Measurements from ENCODE around the gene REG1A.

REG1A gene, protein sequence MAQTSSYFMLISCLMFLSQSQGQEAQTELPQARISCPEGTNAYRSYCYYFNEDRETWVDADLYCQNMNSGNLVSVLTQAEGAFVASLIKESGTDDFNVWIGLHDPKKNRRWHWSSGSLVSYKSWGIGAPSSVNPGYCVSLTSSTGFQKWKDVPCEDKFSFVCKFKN

DNA sequence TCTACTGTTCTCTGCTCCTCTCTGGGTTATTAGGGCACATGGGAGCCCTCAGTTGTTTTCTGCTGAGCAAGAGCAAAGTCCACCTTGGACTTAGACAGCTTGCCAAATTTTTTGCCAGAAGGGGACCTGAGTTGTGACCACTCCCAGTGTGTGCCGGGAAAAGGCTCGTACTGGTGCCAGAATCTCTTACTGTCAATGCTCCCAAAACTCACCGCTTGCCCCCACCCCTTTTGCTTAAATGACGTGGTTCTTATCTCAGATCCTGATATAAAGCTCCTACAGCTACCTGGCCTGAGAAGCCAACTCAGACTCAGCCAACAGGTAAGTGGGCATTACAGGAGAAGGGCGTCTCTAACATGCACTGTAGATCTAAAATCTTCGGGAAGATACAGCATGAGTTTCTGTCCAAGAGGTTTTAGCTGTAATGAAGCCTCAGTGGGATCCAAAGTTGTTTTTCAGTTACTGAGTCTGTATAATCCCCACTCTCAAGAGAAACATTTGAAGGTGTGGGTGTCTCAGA, at the start of gene REG1A:
Gene REG1A, plus strand, starts transcription at position 295 of the 520 bp plus-strand sequence. CDS start 374 bp downstream, outside the sequence.
- no peak for DNase-seq (ENCODE audit: low read depth in 2 of 2)

DNA sequence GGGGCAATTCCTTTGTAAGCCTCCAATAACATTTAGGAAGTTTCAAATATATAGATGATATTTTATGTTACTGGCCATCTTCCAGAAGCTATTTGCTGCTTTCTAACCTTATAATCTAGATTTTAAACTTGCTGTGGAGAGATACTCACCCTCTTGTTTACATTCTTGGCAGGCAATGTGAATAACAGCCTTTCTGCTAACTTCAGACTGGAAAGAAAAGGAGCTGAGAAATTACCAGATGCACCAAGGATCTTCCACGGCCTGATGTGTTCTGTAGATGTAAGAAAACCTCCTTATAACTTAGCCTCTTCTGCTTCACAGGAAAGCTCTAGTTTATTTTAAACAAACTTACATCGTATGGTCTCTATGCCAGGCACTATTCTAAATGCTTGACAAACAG, 49.2 kb upstream of the REG1A start:
- no peak for DNase-seq (ENCODE audit: low read depth in 2 of 2)

DNA sequence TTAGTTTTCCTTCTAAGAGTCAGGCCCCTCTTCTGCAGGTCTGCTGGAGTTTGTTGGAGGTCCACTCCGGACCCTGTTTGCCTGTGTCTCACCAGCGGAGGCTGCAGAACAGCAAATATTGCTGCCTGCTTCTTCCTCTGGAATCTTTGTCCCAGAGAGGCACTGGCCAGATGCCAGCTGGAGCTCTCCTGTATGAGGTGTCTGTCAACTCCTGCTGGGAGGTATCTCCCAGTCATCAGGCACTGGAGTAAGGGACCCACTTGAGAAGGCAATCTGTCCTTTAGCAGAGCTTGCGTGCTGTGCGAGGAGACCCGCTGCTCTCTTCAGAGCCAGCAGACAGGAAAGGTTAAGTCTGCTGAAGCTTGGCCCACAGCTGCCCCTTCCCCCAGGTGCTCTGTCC, 37.3 kb upstream of the REG1A start:
- no peak for DNase-seq (ENCODE audit: low read depth in 2 of 2)

DNA sequence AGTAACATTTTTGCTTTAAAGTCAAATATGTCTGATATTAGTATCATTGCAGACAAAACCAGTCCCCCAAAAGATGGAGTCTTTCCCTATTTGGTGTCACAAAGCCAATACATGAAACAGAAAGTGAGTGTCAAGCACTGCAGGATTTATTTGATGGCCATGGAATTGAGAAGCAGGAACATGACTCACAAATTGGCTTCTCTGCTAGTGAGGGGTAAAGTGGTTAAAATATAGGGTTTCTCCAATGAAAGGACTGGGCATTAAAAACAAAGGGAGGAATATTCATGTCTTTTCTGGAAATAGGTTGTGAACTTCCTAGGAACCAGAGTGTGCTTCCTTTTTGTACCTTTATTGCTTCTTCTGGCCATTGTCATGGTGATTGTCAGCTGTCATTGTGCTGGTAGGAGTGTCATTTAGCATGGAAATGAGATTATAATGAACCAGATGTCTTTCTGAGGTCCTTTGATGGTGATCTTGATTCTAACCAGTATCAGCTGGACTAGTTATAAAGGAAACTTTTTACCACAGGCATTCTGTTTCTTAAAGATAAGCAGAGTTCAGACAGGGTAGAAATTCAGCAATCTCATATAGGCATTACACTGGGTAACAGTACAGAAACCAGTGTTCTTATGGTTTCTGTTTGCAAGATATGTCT, 36.6 kb upstream of the REG1A start:
- DNase-seq (ENCODE audit: low read depth in 2 of 2) = no peak

DNA sequence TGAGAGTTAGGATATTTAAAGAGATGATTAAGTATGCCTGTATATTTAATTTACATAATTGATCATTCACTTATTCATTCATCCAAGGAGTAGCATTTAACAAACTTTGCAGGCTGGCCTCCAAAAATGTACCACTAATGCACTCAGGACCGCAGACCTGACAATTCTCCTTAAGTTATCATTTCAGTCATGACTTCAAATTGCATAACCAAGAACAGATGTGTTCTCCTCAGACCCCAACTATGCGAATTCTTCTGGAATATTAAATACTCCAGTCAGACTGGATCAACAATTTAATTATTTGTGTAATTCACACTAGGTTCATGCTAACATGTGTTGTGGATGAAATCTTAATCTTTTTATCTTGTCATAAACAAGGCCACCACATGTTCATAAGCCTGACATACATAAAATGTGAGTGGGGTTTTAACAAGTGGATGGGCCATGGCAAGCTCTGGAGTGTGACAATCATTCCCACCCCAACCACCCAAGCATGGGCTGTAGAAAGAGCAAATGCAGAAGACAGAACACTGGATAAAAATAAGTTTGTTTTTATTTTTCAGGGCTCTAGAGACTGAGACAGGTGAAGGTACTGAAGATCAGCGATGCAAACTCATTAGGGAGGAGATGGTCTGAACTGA, 35.7 kb upstream of the REG1A start:
- DNase-seq (ENCODE audit: low read depth in 2 of 2) = no peak

DNA sequence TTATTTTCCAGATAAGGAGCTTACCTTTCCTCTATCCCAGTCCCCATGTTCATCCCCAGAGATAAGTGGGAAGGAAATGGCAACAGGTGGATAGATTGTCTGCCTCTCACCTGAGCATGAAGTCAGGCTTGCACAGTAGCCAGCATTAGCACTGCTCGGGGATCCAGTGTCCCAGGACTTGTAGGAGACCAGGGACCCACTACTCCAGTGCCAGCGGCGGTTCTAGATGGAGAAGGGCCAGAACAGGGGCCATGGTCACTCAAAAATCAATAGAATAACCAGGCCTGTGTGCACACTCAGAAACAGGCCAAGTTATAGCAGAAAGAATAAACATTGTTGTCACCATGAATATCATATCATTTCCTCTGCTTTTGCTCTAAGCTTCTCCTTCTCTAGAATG, 34.9 kb upstream of the REG1A start:
- DNase-seq (ENCODE audit: low read depth in 2 of 2) = no peak

DNA sequence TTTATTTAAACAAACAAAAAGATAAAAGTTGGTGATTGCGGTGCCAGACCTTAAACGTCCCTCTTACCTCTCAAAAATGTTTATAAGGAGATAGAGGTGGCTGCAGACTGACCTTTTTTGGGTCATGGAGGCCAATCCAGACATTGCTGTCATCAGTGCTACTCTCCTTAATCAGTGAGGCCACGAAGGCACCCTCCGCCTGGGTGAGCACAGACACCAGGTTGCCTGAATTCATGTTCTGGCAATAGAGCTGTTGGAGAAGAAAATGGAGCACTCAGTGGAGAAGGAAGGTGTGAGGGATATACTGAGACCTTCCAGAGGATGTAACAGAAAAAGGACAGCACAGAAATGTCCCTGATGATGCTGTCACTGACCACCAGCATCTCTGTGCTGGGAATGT, 34.0 kb upstream of the REG1A start:
- DNase-seq (ENCODE audit: low read depth in 2 of 2) = no peak

DNA sequence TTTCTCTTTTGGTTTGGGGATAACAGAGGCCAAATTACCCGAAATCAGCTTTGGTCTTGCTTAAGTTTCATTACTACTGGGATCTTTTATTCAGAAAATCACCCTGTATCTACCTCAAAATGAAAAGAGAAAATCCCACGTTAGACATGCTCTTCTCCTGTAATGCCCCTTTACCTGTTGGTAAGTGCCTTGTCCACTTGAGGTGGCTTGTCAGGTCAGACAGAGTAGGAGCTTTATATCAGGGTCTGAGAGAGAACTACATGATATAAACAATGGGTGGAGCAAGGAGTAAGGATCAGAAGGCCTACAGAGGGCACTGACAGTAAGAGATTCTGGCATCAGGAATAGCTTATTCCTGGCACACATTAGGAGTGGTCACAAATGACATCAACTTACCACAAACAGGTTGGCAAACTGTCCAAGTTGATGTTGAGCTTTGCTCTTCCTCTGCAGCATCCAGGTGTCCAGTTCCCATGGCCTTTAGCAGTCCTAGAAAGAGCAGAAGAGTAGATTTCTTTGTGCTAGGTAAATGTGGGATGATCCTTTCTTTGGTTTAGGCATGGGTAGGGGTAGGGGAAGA, 32.4 kb upstream of the REG1A start, which contains the start of gene REG1B:
Gene REG1B, minus strand, starts transcription at position 209 of the 580 bp plus-strand sequence. CDS start 381 bp downstream, outside the sequence.
- no peak for DNase-seq (ENCODE audit: low read depth in 2 of 2)

DNA sequence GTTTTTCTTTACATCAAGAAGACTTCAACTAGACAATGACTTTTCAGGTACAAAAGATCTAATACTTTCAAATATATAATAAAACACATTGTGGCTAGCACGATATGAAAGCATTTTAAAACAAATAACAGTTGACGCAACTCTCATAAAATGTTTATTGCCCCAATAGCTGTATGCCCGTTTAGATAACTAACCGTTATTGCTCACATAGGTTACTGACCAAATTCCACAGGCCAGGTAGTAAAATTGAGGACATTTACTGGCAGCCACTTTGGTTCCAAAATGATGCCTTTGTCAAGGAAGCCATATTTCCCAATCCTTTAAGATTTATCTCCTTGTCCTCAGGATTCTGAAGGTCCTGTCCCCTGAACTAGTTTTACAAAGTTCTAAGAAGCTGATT, 29.6 kb upstream of the REG1A start:
- DNase-seq (ENCODE audit: low read depth in 2 of 2) = no peak

DNA sequence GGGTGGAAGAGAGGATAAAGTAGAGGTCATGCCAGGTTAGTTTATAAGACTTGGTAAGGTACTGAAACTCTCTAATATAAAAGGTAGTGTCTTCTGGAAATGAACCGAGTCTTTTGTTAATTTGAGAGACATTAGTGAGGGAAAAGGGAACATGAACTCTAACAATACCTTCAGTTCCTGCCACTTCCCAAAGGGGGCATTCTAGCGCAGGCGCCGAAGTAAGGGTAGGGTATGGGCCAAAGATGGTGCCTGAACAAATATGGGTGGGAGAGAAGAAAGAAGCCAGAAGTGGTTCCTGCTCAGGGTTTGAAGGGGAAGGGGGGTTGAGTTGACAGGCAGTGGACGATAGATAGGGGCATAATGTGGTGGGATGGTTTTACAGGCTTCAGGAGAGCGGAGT, 22.4 kb upstream of the REG1A start:
- no peak for DNase-seq (ENCODE audit: low read depth in 2 of 2)

DNA sequence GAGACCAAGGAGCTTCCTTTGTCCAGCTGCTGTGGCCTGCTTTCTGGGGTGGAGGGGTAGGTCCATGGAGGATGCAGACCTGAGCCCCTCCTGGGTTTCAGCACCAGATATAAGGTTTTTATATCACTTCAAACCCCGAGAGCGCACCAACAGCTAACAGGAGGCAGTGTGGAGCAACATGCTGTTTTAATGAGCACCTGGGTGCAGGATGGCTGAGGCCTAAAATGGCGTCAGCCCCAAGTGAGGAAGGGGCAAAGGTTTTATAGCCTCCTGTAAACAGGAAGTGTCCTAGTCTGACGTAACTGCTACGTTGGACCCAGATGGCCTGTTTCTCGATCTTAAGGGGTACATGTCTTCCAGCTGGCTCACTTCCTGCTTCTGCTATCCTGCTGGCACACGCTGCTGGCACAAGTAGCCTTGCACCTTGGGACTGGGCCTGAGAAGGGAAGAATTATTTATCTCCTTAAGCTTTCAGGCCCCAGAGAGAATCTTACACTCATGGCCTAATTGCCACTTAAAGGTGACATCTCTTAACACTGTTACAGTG, 21.1 kb upstream of the REG1A start:
- no peak for DNase-seq (ENCODE audit: low read depth in 2 of 2)

DNA sequence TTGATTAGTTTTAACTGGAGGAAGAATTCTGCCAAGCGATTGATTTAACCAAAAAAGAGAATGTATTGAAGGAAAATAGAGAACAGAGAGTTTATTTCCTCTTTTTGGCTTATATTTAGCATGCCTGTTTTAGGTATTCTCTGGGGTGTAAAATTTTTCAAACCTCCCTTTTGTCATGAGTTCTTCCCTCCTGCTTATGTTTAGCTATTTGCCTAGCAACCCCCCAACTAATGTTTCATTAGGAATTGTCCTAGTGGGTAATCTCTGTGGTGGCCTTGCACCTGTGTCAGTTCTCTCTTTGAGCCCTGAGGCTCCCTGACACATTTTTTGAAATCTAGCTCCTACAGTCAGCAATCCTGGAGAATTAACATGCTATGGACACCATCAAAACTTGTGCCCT, 20.0 kb upstream of the REG1A start:
- no peak for DNase-seq (ENCODE audit: low read depth in 2 of 2)

DNA sequence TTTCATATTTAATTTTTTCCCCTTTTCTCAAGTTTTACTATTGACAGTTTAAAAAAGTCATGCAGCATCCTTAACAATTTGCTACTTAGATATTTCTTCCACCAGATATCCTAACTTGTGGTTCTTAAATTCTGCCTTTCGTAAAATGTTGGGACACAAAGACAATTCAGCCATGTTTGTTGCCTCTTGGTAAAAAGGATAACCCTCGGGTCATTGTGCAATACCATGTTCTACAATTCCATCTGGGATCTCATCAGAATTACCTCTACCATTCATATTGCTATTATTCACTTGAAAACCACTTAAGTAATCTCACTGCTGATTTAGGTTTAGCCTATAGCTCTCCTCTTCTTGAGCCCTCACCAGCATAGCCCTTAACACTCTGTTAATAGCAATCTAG, 19.3 kb upstream of the REG1A start:
- no peak for DNase-seq (ENCODE audit: low read depth in 2 of 2)

DNA sequence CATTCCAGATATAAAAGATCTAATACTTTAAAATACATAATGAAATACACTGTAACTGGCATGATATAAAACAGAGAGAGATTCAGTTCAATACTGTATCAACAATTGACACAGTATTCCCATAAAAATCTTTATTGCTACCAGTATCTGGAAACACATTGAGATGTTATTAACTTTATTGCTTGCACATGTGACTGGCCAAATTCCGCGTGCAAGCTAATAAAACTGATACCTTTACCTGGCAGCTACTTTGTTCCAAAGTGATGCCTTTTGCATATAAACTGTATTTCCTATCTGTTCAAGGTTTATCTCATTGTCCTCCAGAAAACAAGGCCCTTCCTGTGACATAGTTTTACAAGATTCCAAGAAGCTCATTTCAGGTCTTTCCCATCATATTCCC, 17.1 kb upstream of the REG1A start:
- DNase-seq (ENCODE audit: low read depth in 2 of 2) = no peak

DNA sequence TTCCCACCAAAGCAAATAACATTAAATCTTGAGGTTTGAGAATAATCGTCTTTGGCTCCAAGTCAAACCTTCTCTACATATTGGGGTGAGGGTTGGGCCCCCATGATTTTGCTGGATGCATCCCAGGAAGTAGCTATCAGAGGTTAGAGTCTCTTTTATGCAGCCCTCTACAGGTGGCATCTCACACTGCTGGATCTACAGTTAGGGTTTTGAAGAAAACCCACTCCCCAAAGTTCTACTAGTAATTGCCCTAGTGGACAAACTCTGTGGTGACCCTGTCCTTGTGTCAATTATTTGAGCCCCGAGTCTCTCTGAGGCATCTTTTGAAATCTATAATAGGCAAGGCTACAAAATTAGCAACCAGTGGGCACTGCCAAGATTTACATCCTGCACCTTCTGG, 15.0 kb upstream of the REG1A start:
- no peak for DNase-seq (ENCODE audit: low read depth in 2 of 2)

DNA sequence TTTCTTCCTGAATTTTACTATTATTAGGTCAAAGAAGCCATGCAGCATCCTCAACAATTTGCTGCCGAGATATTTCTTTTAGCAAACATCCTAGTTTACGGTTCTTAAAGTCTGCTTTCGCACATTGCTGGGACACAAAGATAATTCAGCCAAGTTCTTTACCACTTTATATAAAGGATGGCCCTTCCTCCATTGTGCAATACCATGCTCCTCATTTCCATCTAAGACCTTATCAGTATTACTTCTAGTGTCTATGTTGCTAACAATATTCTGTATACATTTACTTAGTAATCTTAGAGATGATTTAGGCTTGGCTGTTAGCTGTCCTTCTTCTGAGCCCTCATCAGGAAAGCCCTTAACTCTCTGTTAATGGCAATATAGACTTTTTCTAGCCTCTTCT, 8.0 kb upstream of the REG1A start:
- DNase-seq (ENCODE audit: low read depth in 2 of 2) = no peak

DNA sequence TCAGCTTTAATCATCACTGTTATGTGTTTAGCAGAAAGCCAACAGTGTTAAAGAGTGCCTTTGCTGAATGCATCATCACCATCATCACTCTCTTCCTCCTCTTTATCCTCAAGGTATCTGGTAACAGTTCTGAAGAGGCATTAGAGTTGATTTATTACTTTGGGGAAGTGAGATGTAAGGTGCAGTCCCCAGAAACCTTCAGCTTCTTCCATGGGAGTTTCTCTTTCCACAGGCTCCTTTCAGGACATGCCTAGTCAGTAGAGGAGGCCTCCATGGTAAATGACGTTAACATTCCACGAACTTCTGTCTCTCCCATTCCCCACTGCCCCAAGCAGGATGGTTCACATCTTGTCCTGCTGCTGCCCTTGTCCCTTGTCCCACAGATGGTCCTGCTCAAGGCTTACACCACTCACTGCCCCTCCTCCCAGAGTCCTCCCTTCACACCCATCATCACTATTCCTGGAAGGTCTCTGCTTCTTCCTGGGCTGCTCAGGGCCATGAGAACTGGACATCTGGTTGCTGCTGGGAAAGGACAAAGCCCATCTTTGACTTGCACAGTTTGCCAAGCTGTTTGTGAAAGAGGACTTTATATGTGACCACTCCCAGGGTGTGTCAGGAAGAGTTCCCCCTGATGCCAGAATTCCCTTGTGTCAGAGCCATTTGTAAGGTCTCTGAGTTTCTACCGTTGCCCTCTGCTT, 5.3 kb upstream of the REG1A start:
- no peak for DNase-seq (ENCODE audit: low read depth in 2 of 2)

DNA sequence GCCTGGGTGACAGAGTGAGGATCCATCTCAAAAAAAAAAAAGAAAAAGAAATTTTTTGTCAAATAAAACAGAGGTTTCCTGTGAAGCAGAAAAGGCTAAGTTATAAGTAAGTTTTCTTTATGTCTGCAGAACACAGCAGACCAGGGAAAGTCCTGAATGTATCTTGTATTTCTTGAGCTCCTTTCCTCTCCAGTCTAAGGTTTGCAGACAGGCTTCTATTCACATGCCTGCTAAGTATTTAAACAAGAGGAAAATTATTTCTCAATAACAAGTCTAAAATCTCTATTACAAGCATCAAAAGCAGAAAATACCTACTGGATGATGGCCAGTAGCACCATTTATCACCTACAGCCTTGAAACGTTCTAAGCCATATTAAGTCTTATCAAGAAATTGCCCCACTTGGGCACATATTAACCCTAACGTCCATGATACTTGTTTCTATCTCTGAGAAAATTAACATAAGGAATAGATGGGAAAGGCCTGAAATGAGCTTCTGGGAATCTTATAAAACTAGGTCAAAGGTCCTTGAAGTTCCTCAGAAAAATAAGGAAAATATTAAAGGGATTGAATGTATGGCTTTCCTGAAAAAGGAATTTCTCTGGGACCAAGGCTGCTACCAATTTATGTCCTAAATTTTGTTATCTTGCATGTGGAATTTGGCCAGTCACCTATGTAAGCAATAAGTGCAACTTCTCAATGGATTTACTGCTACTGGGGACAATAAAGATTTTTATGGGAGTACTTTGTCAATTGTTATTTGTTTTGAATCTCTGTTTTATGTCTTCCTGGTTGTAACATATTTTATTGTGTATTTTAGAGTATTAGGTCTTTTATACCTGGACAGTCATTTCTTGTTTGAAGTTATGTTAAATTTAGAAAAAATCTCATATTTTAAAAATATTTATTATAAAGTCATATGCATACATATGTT, 3.0 kb upstream of the REG1A start:
- no peak for DNase-seq (ENCODE audit: low read depth in 2 of 2)

DNA sequence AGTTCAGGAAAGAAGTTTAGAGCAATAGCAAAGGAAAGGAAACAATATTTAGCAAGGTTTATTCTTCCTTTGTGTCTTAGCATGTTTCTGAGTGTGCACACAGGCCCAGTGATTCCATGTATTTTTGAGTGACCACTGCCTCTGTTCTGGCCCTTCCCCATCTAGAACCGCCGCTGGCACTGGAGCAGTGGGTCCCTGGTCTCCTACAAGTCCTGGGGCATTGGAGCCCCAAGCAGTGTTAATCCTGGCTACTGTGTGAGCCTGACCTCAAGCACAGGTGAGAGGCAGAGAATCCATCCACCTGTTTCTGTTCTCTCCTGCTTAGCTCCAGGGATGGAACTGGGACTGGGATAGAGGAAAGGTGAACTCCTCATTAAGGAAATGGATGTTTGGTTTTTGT, 2.4 kb downstream of the REG1A start:
- DNase-seq (ENCODE audit: low read depth in 2 of 2) = no peak

DNA sequence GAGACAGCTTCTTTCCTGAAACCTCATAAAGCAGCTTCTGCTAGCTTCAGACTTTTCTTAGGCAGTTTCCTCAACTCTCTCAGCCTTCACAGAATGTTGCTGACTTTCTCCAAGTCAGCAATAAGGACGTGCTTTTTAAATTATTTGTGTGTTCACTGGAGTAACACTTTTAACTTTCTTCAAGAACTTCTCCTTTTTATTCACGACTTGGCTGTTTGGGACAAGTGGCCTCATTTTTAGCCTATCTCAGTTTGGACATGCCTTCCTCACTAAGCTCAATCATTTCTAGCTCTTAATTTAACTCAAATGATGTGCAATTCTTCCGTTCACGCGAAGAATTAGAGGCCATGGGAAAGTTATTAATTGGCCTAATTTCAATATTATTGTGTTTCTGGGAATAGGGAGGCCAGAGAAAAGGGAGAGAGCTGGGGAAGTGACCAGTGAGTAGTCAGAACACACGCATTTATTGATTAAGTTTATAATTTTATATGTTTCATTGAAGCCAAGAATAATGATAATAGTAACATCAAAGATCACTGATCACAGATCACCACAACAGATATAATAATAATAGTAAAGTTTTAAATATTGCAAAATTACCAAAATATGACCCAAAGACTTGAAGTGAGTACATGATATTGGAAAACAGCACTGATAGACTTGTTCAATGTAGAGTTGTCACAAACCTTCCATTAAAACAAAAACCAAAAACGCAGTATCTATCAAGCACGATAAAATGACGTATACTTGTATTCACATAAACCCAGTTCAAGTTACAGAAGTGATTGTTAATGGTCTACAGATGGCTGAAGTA, 4.8 kb downstream of the REG1A start:
- no peak for DNase-seq (ENCODE audit: low read depth in 2 of 2)

Measured in stimulated activated CD4-positive, alpha-beta T cell treated with anti-CD3 and anti-CD28 coated beads, Interleukin-4, amount 100 ng/mL, for 48 hours (primary cell).